Measurements from ENCODE around the gene AHNAK2. TPM values are rescaled to one million over a fixed set of nuclear protein-coding genes. Genes with fewer than 3 reads are reported as not detected.

Gene AHNAK2
- total and polyA plus RNA-seq, 2 of the 13 experiments (the other 11 are each of a cell fraction or from before 2014, with no cell fraction given): 0.11 to 0.18 TPM

DNA sequence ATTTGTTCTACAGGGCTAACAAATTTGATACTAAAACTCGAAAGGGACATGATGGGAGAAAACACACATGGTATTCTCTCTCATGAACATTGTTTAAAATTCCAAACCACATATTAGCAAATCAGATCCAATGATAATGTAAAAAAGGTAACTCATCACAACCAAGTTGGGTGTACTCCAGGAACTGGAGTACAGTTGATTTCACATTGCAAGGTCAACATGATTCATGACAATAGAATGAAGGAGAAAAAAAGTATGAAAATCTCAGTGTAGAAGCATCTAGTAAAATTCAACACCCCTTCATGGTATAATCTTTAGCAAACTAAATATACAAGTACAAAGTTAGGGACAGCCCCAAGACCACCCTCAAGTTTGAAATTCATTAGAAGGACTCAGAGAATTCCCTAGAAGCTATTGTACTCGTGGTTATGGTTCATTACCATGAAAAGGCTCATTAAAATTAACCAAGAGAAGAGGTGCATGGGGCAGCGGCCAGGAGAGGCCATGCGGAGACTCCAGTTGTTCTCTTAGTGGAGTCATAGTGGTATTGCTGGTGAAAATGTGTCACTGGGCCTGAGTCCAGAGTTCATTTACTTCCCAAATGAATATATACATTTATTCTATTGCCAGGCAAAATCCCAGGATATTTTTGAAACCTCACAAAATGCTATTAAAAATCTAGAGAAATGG is 45.8 kb upstream of the AHNAK2 start (continued):
- TF ChIP-seq, protein P1, sequence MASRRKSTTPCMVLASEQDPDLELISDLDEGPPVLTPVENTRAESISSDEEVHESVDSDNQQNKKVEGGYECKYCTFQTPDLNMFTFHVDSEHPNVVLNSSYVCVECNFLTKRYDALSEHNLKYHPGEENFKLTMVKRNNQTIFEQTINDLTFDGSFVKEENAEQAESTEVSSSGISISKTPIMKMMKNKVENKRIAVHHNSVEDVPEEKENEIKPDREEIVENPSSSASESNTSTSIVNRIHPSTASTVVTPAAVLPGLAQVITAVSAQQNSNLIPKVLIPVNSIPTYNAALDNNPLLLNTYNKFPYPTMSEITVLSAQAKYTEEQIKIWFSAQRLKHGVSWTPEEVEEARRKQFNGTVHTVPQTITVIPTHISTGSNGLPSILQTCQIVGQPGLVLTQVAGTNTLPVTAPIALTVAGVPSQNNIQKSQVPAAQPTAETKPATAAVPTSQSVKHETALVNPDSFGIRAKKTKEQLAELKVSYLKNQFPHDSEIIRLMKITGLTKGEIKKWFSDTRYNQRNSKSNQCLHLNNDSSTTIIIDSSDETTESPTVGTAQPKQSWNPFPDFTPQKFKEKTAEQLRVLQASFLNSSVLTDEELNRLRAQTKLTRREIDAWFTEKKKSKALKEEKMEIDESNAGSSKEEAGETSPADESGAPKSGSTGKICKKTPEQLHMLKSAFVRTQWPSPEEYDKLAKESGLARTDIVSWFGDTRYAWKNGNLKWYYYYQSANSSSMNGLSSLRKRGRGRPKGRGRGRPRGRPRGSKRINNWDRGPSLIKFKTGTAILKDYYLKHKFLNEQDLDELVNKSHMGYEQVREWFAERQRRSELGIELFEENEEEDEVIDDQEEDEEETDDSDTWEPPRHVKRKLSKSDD (CRISPR knock-in tag; IDR thresholded peaks at IDR 0.05; ENCODE audit: low read depth): no peak
- TF ChIP-seq, protein P2, sequence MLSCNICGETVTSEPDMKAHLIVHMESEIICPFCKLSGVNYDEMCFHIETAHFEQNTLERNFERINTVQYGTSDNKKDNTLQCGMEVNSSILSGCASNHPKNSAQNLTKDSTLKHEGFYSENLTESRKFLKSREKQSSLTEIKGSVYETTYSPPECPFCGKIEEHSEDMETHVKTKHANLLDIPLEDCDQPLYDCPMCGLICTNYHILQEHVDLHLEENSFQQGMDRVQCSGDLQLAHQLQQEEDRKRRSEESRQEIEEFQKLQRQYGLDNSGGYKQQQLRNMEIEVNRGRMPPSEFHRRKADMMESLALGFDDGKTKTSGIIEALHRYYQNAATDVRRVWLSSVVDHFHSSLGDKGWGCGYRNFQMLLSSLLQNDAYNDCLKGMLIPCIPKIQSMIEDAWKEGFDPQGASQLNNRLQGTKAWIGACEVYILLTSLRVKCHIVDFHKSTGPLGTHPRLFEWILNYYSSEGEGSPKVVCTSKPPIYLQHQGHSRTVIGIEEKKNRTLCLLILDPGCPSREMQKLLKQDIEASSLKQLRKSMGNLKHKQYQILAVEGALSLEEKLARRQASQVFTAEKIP (CRISPR knock-in tag; IDR thresholded peaks at IDR 0.05; ENCODE audit: borderline replicate concordance): no peak
- no peak for TF ChIP-seq ZNF20 (CRISPR knock-in tag; IDR thresholded peaks at IDR 0.05)

DNA sequence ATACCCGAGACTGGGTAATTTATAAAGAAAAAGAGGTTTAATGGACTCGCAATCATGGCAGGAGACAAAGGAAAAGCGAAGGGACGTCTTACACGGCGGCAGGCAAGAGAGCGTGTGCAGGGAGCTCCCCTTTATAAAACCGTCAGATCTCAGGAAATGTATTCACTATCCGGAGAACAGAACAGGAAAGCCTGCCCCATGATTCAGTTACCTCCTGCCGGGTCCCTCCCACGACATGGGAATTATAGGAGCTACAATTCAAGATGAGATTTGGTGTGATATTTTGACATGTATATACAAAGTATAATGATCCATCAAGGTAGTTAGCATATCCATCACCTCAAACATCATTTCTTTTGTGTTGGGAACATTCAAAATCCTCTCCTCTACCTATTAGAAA is 45.0 kb upstream of the AHNAK2 start:
- Histone ChIP-seq H3K9ac (ENCODE audit: insufficient read depth, low read depth, low read length) (no peak overlapping the region), H3K27me3 (ENCODE audit: control insufficient read depth in 1 of 2, insufficient read depth in 2 of 2, low read length in 2 of 2) (no peaks in the 10 kb centered on the region; a peak in 1 of 5 replicates), H4K20me1 (ENCODE audit: insufficient read depth, low read length) (peaks cover 7% of the 10 kb centered on the region), H3K36me3 (replicated peaks in 1 of 2; ENCODE audit: control insufficient read depth in 1 of 2, insufficient read depth in 2 of 2, low read length in 2 of 2) (0 out of 5 replicates have a peak, but pooled peaks cover 0 to 1% of the 10 kb centered on the region in 2 experiments), H3K4me2 (ENCODE audit: low read depth, low read length) (no peak overlapping the region), H2AFZ (ENCODE audit: low read length) (no peak overlapping the region), H3K79me2 (ENCODE audit: insufficient read depth, low read length) (peaks cover 27% of the 10 kb centered on the region), H3K4me3 (replicated peaks in 1 of 3; ENCODE audit: insufficient read depth in 1 of 3, low read depth in 2 of 3, low read length in 3 of 3) (no peak overlapping the region), H3K9me3 (ENCODE audit: low read length) (no peaks in the 10 kb centered on the region), H3K27ac (ENCODE audit: extremely low read length, insufficient read depth, low read length) (no peak overlapping the region), H3K4me1 (ENCODE audit: insufficient read depth, low read length) (peaks cover 41% of the 10 kb centered on the region)
- DNase-seq (ENCODE audit: low spot score) (no peak), FAIRE-seq (no peak), ATAC-seq (no peak)
- CTCF ChIA-PET (ENCODE audit: low intra/inter-chr PET ratio, low total read pairs): interaction anchor here (3.6 kb wide), 1 partner anchor 22 kb away, joined by 20 read pairs; no protein-coding TSS in a partner anchor
- WGBS (ENCODE audit: low lambda C conversion rate): 92% methylated on average over 11 of the region's 11 CpGs
- in situ Hi-C loops (cut with HindIII; ENCODE audit: extremely low pct_ligation_motif_present, low pct_unique_long_range_greater_than_20kb) (no loop called here), intact Hi-C loops (cut with micrococcal nuclease; ENCODE audit: unreplicated experiment) (loop anchor here (5.0 kb wide), 1 partner anchor 46 kb away; the partner anchor contains the start of gene AHNAK2)
- BruUV-seq (replicated peaks): no TSS peak
- POLR2A ChIA-PET: interaction anchor here (3.6 kb wide), 1 partner anchor 39 kb away, joined by 18 read pairs; the partner anchor contains the start of gene CLBA1
- TF ChIP-seq DMAP1 (CRISPR knock-in tag; IDR thresholded peaks at IDR 0.05) (no peak), MBD4 (IDR thresholded peaks at IDR 0.05; ENCODE audit: borderline replicate concordance, low read length) (no peak), ZNF577 (CRISPR knock-in tag; IDR thresholded peaks at IDR 0.05; ENCODE audit: borderline replicate concordance, low read depth) (no peak), ZNF746 (CRISPR knock-in tag; IDR thresholded peaks at IDR 0.05) (no peak), KDM4B (CRISPR knock-in tag; IDR thresholded peaks at IDR 0.05) (no peak), ZKSCAN1 (IDR thresholded peaks at IDR 0.05; ENCODE audit: low read length) (no peak), THAP11 (CRISPR knock-in tag; IDR thresholded peaks at IDR 0.05) (no peak), EHMT2 (IDR thresholded peaks at IDR 0.05; ENCODE audit: borderline replicate concordance, low read depth, low read length) (no peak), SNAPC2 (CRISPR knock-in tag; IDR thresholded peaks at IDR 0.05) (no peak), CBX2 (IDR thresholded peaks at IDR 0.05; ENCODE audit: low read depth, low read length) (no peak), CBX2 (CRISPR knock-in tag; IDR thresholded peaks at IDR 0.05; ENCODE audit: low read depth) (no peak), KLF16 (CRISPR knock-in tag; IDR thresholded peaks at IDR 0.05) (no peak)
- TF ChIP-seq, protein P3, sequence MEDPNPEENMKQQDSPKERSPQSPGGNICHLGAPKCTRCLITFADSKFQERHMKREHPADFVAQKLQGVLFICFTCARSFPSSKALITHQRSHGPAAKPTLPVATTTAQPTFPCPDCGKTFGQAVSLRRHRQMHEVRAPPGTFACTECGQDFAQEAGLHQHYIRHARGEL (CRISPR knock-in tag; IDR thresholded peaks at IDR 0.05): no peak
- TF ChIP-seq, protein P4, sequence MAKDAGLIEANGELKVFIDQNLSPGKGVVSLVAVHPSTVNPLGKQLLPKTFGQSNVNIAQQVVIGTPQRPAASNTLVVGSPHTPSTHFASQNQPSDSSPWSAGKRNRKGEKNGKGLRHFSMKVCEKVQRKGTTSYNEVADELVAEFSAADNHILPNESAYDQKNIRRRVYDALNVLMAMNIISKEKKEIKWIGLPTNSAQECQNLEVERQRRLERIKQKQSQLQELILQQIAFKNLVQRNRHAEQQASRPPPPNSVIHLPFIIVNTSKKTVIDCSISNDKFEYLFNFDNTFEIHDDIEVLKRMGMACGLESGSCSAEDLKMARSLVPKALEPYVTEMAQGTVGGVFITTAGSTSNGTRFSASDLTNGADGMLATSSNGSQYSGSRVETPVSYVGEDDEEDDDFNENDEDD (CRISPR knock-in tag; IDR thresholded peaks at IDR 0.05; ENCODE audit: borderline replicate concordance): no peak
